Caco-2 (cell line): ENCODE results near the gene PLXNA2. TPM values are rescaled to one million over a fixed set of nuclear protein-coding genes. Genes with fewer than 3 reads are reported as not detected.

ENCODE experiments used
- BruUV-seq: library from RNA; stranded (reverse); fragments of 400-500 nt; replicated peaks from 2 replicates; lab custom pipeline; 2021; lab: Mats Ljungman, UMichigan
- CTCF ChIA-PET: fragments of 300-600 bp; sonication (Branson Sonifier 250); formaldehyde crosslinking; loops from one replicate; lab custom pipeline; 2022; ENCODE audit warnings: antibody characterized with exemption; lab: Charles Lee
- POLR2A ChIA-PET: fragments of 300-600 bp; sonication (Branson Sonifier 250); formaldehyde crosslinking; loops from one replicate; lab custom pipeline; 2022; ENCODE audit warnings: antibody characterized with exemption; lab: Charles Lee
- DNase-seq, 2 experiments: peaks; one replicate each; pipeline versions ENCODE4 v3.0.0 to v3.0.0-alpha.2; 2020 to 2022
- H3K27me3 ChIP-seq: replicated peaks from 2 replicates; pipeline ENCODE4 v1.6.0; 2011; ENCODE audit warnings: low read length; ENCODE audit not compliant: control insufficient read depth, insufficient read depth
- H3K36me3 ChIP-seq: 2 replicates; pipeline ENCODE4 v1.5.1; 2011; ENCODE audit warnings: low read length; ENCODE audit not compliant: control insufficient read depth, insufficient read depth
- H3K4me1 ChIP-seq: fragments of 250-450 bp; sonication (Bioruptor Pico); 2 replicates; pipeline ENCODE4 v1.5.1; 2020; ENCODE audit warnings: mild to moderate bottlenecking
- H3K4me3 ChIP-seq: 2 replicates; pipeline ENCODE4 v1.5.1; 2011; ENCODE audit warnings: low read depth, mild to moderate bottlenecking, control low read depth, low read length
- H3K9me3 ChIP-seq: fragments of 250-450 bp; sonication (Bioruptor Pico); 2 replicates; pipeline ENCODE4 v1.5.1; 2020; ENCODE audit warnings: mild to moderate bottlenecking, moderate library complexity
- H3K27ac Mint-ChIP-seq: one replicate; pipeline ENCODE4 v1.8.0; 2022; ENCODE audit warnings: mixed read lengths; ENCODE audit not compliant: unreplicated experiment
- H3K27me3 Mint-ChIP-seq: one replicate; pipeline ENCODE4 v1.8.0; 2022; ENCODE audit warnings: mixed read lengths; ENCODE audit not compliant: insufficient read depth, unreplicated experiment
- H3K36me3 Mint-ChIP-seq: one replicate; pipeline ENCODE4 v1.8.0; 2022; ENCODE audit warnings: mild to moderate bottlenecking, mixed read lengths; ENCODE audit not compliant: insufficient read depth, unreplicated experiment
- H3K4me1 Mint-ChIP-seq: one replicate; pipeline ENCODE4 v1.8.0; 2022; ENCODE audit warnings: low read depth, mixed read lengths; ENCODE audit not compliant: unreplicated experiment
- H3K4me3 Mint-ChIP-seq: one replicate; pipeline ENCODE4 v1.8.0; 2022; ENCODE audit warnings: mild to moderate bottlenecking, moderate library complexity, mixed read lengths; ENCODE audit not compliant: unreplicated experiment
- H3K9me3 Mint-ChIP-seq: one replicate; pipeline ENCODE4 v1.8.0; 2022; ENCODE audit warnings: mixed read lengths; ENCODE audit not compliant: unreplicated experiment
- intact Hi-C: fragments of 100-400 bp; cut with micrococcal nuclease; formaldehyde crosslinking; loops from one replicate; pipeline ENCODE4 v1.10.0; 2022; ENCODE audit not compliant: unreplicated experiment
- total RNA-seq: library from RNA; stranded (reverse); gene quantifications from 2 replicates; pipeline ENCODE4 v1.2.3, GENCODE V29; 2022
- TF ChIP-seq, protein P1 (sequence below), 2 experiments: fragments of 200-600 bp in 1 of 2; IDR thresholded peaks; 1 replicate in 1 of 2; 2 replicates in 1 of 2; pipeline versions ENCODE4 v1.5.1 to v1.8.0; 2011 to 2022; ENCODE audit warnings: antibody characterized with exemption in 1 of 2, control low read depth in 1 of 2, inconsistent platforms in 1 of 2, low read depth in 1 of 2, low read length in 1 of 2, mild to moderate bottlenecking in 1 of 2, moderate library complexity in 1 of 2; ENCODE audit not compliant: insufficient read depth in 1 of 2, severe bottlenecking in 1 of 2, unreplicated experiment in 1 of 2

Gene PLXNA2
- total RNA-seq, 1 experiment from 2014 or later: 3.2 TPM

DNA sequence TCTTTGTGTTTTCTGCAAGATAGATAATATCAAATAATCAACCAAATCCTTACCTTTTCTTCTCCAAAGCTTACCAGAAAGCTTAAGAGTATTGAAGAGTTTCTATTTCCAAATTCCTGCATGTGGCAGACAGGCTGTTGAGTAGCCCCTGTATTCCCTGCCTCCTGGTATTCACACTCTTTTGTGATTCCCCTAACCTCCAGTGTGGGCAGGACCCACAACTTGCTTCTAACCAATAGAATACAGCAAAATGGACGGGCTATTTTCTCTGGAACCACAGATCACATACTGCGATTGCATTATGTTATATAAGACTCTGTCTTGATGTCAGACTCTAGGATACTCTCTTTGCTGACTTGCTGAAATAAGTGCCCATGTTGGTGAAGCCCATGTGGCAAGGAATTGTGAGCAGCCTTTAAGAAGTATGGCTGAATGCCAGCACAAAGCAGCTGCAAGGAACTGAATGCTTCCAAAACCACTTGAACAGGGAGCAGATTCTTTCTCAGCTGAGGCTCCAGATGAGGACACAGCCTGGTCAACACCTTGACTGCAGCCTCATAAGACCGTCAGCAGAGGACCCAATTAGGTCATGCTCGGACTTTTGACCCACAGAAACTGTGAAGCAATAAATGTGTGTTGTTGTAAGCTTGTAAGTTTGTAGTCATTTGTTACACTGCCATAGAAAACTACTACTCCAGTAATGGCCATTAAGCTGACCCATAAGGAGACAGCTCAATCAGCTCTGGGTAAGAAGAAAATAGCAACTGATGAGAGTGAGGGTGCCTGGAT is 47.9 kb upstream of the PLXNA2 start:
- H3K27me3 Mint-ChIP-seq: peaks cover 38% of the 10 kb centered on the region
- H3K4me3 ChIP-seq: no peak overlapping the region
- H3K27ac Mint-ChIP-seq: no peak overlapping the region
- peak in 1 of 2 experiments; percentile 4 for DNase-seq
- H3K9me3 ChIP-seq: no peaks in the 10 kb centered on the region
- CTCF ChIA-PET: no interaction called here
- no peaks in the 10 kb centered on the region for H3K9me3 Mint-ChIP-seq
- no peaks in the 10 kb centered on the region for H3K4me1 Mint-ChIP-seq
- H3K36me3 Mint-ChIP-seq: no peaks in the 10 kb centered on the region
- TF ChIP-seq, protein P1, sequence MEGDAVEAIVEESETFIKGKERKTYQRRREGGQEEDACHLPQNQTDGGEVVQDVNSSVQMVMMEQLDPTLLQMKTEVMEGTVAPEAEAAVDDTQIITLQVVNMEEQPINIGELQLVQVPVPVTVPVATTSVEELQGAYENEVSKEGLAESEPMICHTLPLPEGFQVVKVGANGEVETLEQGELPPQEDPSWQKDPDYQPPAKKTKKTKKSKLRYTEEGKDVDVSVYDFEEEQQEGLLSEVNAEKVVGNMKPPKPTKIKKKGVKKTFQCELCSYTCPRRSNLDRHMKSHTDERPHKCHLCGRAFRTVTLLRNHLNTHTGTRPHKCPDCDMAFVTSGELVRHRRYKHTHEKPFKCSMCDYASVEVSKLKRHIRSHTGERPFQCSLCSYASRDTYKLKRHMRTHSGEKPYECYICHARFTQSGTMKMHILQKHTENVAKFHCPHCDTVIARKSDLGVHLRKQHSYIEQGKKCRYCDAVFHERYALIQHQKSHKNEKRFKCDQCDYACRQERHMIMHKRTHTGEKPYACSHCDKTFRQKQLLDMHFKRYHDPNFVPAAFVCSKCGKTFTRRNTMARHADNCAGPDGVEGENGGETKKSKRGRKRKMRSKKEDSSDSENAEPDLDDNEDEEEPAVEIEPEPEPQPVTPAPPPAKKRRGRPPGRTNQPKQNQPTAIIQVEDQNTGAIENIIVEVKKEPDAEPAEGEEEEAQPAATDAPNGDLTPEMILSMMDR (IDR thresholded peaks at IDR 0.05; ENCODE audit: insufficient read depth in 1 of 2, low read depth in 1 of 2, low read length in 1 of 2, severe bottlenecking in 1 of 2, unreplicated experiment in 1 of 2): no peak
- no TSS peak for BruUV-seq
- H3K36me3 ChIP-seq: no peaks in the 10 kb centered on the region
- intact Hi-C loops: no loop called here
- POLR2A ChIA-PET: no interaction called here
- no peak overlapping the region for H3K4me3 Mint-ChIP-seq
- H3K4me1 ChIP-seq: no peaks in the 10 kb centered on the region
- H3K27me3 ChIP-seq: no peaks in the 10 kb centered on the region

DNA sequence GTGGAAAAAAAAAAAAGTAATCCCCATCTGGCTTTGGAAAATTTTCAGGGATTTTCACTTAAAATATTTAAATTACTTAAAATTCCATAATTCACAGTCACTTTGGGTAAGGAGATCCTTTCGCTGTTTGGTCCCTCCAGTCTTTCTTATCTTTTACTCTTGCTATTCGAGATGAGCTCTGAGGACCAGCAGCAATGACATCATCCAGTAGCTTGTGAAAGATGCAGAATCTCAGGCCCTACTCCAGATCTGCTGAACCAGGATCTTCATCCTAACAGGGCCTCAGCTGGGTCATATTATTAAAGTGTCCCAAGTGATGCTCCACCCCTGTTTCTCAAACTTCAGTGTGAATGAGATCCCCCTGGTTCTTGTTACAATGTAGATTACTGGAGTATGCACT is 46.9 kb upstream of the PLXNA2 start:
- Mint-ChIP-seq H3K9me3 (no peaks in the 10 kb centered on the region), H3K27ac (no peak overlapping the region), H3K27me3 (peaks cover 38% of the 10 kb centered on the region), H3K4me1 (no peaks in the 10 kb centered on the region), H3K4me3 (no peak overlapping the region), H3K36me3 (no peaks in the 10 kb centered on the region)
- Histone ChIP-seq H3K9me3 (no peaks in the 10 kb centered on the region), H3K4me1 (no peaks in the 10 kb centered on the region), H3K27me3 (no peaks in the 10 kb centered on the region), H3K36me3 (no peaks in the 10 kb centered on the region), H3K4me3 (no peak overlapping the region)
- intact Hi-C loops: no loop called here
- CTCF ChIA-PET: no interaction called here
- DNase-seq: no peak
- TF ChIP-seq, protein P1 (IDR thresholded peaks at IDR 0.05; ENCODE audit: insufficient read depth in 1 of 2, low read depth in 1 of 2, low read length in 1 of 2, severe bottlenecking in 1 of 2, unreplicated experiment in 1 of 2): no peak
- POLR2A ChIA-PET: no interaction called here
- no TSS peak for BruUV-seq

DNA sequence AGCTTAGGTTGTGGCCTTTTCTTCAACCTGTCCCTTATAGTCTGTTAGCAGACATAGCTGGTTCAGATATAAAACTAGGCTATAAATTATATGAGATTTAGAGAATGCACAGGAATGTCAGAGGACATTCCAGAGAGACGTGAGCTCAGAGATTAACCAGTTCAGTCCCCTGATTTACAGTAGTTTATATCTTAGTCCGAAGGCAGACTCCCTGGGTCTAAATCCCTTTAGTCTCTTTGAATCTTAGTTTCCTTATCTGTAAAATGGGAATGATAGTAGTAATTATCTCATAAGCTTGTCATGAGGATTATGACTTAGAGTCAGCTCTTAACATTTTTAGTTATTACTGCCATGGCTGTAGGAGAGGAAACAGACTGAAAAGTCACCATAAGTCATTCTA is 45.5 kb upstream of the PLXNA2 start:
- Mint-ChIP-seq H3K4me1 (no peaks in the 10 kb centered on the region), H3K36me3 (no peaks in the 10 kb centered on the region), H3K27ac (no peak overlapping the region), H3K4me3 (no peak overlapping the region), H3K27me3 (peaks cover 36% of the 10 kb centered on the region), H3K9me3 (no peaks in the 10 kb centered on the region)
- no peak for DNase-seq
- Histone ChIP-seq H3K9me3 (no peaks in the 10 kb centered on the region), H3K4me1 (no peaks in the 10 kb centered on the region), H3K36me3 (no peaks in the 10 kb centered on the region), H3K4me3 (no peak overlapping the region), H3K27me3 (no peaks in the 10 kb centered on the region)
- TF ChIP-seq, protein P1 (IDR thresholded peaks at IDR 0.05; ENCODE audit: insufficient read depth in 1 of 2, low read depth in 1 of 2, low read length in 1 of 2, severe bottlenecking in 1 of 2, unreplicated experiment in 1 of 2): no peak
- intact Hi-C loops: no loop called here
- CTCF ChIA-PET: interaction anchor here (0.5 kb wide), 1 partner anchor 223 kb away, joined by 4 read pairs; no protein-coding TSS in a partner anchor
- no TSS peak for BruUV-seq
- POLR2A ChIA-PET: no interaction called here
